Heart left ventricle (tissue), 13 donors: ENCODE results near the gene NCSTN.

ENCODE experiments used
- POLR2A ChIP-seq, 2 donors: fragments of 450-650 bp; IDR thresholded peaks; one replicate each; pipeline ENCODE4 v1.6.1; 2017; ENCODE audit warnings: antibody characterized with exemption in 2 of 2, mild to moderate bottlenecking in 2 of 2, moderate library complexity in 2 of 2
- TF ChIP-seq, protein P1 (sequence below), 12 donors: fragments of 200-600 bp; sonication (generic) in 4 of 12; IDR thresholded peaks; one replicate each; pipeline versions ENCODE4 v1.5.0 to v1.8.0; 2018 to 2022; ENCODE audit warnings: antibody characterized with exemption in 12 of 12, mild to moderate bottlenecking in 5 of 12
- donor health status: ischemic (EF 13 %, LVEDD 7.1; RV severe dilation, severe dysfunction).
- donor health status: DM: no; HTN: yes; CAD: no.
- donor health status: DM: no; HTN: no; CAD: no.
- donor health status: ischemic (EF 25% LVEDD 6.9; RV normal size, moderate dysfunction).
- donor health status: ischemic (EF 25% LVEDD 5.7; RV mildly dilated, moderate dysfunction).
- donor health status: ischemic (EF 35%, LVEDD 5.7; RV mildly dilated, moderate dysfunction).
- donor health status: nonischemic (EF 11% LVEDD 7.7; RV severe dilation, severe dysfunction).
- donor health status: DM: yes; HTN: yes; CAD: no.
- donor health status: PGD.
- donor health status: ischemic (EF 29% LVEDD 5.4; RV normal size, mild dysfunction).
- donor health status: nonischemic (EF 23%, LVEDD 6.1; RV moderate dilation, normal function).

DNA sequence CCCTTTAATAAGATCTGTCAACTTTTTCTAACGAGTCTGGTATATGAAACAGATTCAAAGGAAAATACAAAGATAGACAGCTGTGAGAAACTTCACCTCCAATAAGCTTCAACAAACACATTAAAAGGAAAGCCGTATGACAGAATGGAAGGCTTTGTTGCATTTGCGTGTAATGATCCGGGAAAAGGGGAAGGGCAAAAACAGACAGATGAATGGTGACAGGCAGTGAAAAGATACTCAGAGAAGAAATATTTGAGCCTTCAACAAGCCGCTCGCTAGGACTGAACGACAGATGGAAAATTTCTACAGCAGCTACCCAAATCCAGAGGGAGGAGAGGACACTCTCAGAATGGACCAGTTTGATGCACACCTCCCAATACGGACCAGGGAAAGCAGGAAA is 15.0 kb upstream of the NCSTN start:
- TF ChIP-seq POLR2A (IDR thresholded peaks at IDR 0.05): no peak
- TF ChIP-seq, protein P1, sequence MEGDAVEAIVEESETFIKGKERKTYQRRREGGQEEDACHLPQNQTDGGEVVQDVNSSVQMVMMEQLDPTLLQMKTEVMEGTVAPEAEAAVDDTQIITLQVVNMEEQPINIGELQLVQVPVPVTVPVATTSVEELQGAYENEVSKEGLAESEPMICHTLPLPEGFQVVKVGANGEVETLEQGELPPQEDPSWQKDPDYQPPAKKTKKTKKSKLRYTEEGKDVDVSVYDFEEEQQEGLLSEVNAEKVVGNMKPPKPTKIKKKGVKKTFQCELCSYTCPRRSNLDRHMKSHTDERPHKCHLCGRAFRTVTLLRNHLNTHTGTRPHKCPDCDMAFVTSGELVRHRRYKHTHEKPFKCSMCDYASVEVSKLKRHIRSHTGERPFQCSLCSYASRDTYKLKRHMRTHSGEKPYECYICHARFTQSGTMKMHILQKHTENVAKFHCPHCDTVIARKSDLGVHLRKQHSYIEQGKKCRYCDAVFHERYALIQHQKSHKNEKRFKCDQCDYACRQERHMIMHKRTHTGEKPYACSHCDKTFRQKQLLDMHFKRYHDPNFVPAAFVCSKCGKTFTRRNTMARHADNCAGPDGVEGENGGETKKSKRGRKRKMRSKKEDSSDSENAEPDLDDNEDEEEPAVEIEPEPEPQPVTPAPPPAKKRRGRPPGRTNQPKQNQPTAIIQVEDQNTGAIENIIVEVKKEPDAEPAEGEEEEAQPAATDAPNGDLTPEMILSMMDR (IDR thresholded peaks at IDR 0.05): no peak
